Endothelial cell (in vitro differentiated cells): ENCODE measurements around the gene OR56B1. TPM values are rescaled to one million over a fixed set of nuclear protein-coding genes. Genes with fewer than 3 reads are reported as not detected.
A peak's percentile ranks its signal among the peaks of the same experiment; 100 is the strongest.
"Not testable (repeated sequence)": the region's sequence is repeated elsewhere in the genome, so short reads cannot be mapped to it uniquely, and the experiment has no call there.

Experiments
- DNase-seq: peaks from one replicate; pipeline ENCODE4 v3.0.0; 2021; ENCODE audit warnings: low spot score
- H3K27ac Mint-ChIP-seq: one replicate; pipeline ENCODE4 v1.8.0; 2021; ENCODE audit warnings: mixed read lengths, inconsistent platforms; ENCODE audit not compliant: unreplicated experiment
- H3K27me3 Mint-ChIP-seq: one replicate; pipeline ENCODE4 v1.8.0; 2021; ENCODE audit warnings: mild to moderate bottlenecking, moderate library complexity, mixed read lengths, inconsistent platforms; ENCODE audit not compliant: unreplicated experiment
- H3K36me3 Mint-ChIP-seq: one replicate; pipeline ENCODE4 v1.8.0; 2021; ENCODE audit warnings: mild to moderate bottlenecking, low read depth, mixed read lengths, inconsistent platforms; ENCODE audit not compliant: unreplicated experiment
- H3K4me1 Mint-ChIP-seq: one replicate; pipeline ENCODE4 v1.8.0; 2021; ENCODE audit warnings: mild to moderate bottlenecking, mixed read lengths, inconsistent platforms; ENCODE audit not compliant: unreplicated experiment
- H3K4me3 Mint-ChIP-seq: one replicate; pipeline ENCODE4 v1.8.0; 2021; ENCODE audit warnings: mild to moderate bottlenecking, mixed read lengths, inconsistent platforms; ENCODE audit not compliant: unreplicated experiment
- H3K9me3 Mint-ChIP-seq: one replicate; pipeline ENCODE4 v1.8.0; 2021; ENCODE audit warnings: mixed read lengths, inconsistent platforms; ENCODE audit not compliant: unreplicated experiment
- CTCF ChIP-seq: fragments of 200-600 bp; sonication (generic); IDR thresholded peaks from one replicate; pipeline ENCODE4 v1.5.0; 2021; ENCODE audit warnings: antibody characterized with exemption; ENCODE audit not compliant: unreplicated experiment
- total RNA-seq: library from RNA; stranded (reverse); fragmentation: NEBNext Ultra II Directional; extraction: Animal tissue kit (Norgen Biotek cat#: 25700); gene quantifications from one replicate; pipeline ENCODE4 v1.2.1, GENCODE V29; 2021; ENCODE audit not compliant: unreplicated experiment

The OR56B1 gene
- total RNA-seq, 1 donor from 2014 or later = not detected

GRCh38 chr11:5712507-5712906, 23.7 kb upstream of the OR56B1 start:
- Mint-ChIP-seq H3K4me1 (peaks cover 6% of the 10 kb centered on the region), H3K36me3 (peaks cover 14% of the 10 kb centered on the region), H3K27ac (no peak overlapping the region), H3K4me3 (no peak overlapping the region), H3K27me3 (no peaks in the 10 kb centered on the region), H3K9me3 (no peaks in the 10 kb centered on the region)
- TF ChIP-seq CTCF = peak; percentile 59
- no peak for DNase-seq

- Mint-ChIP-seq H3K4me1 (peaks cover 6% of the 10 kb centered on the region), H3K27ac (peak overlapping the region; percentile 82), H3K9me3 (no peaks in the 10 kb centered on the region), H3K36me3 (peaks cover 18% of the 10 kb centered on the region), H3K4me3 (no peak overlapping the region), H3K27me3 (peaks cover 1% of the 10 kb centered on the region)
- TF ChIP-seq CTCF = no peak
- DNase-seq = no peak
Observed at GRCh38 chr11:5713695-5714094, 22.6 kb upstream of the OR56B1 start.

- not testable (repeated sequence) for DNase-seq, H3K9me3 Mint-ChIP-seq, H3K4me1 Mint-ChIP-seq, H3K27me3 Mint-ChIP-seq, H3K27ac Mint-ChIP-seq
- H3K4me3 Mint-ChIP-seq = peak overlapping the region; percentile 62
- peaks cover 30% of the 10 kb centered on the region for H3K36me3 Mint-ChIP-seq
Observed at GRCh38 chr11:5716518-5716917, 19.7 kb upstream of the OR56B1 start.

GRCh38 chr11:5719703-5720495, 16.3 kb upstream of the OR56B1 start:
- Mint-ChIP-seq H3K27me3 (peaks cover 1% of the 10 kb centered on the region), H3K4me3 (peak overlapping the region; percentile 54), H3K27ac (no peak overlapping the region), H3K9me3 (no peaks in the 10 kb centered on the region), H3K4me1 (peaks cover 4% of the 10 kb centered on the region), H3K36me3 (peaks cover 35% of the 10 kb centered on the region)
- no peak for TF ChIP-seq CTCF
- no peak for DNase-seq

GRCh38 chr11:5722622-5723021, 13.6 kb upstream of the OR56B1 start:
- Mint-ChIP-seq H3K27me3 (peaks cover 6% of the 10 kb centered on the region), H3K36me3 (peaks cover 35% of the 10 kb centered on the region), H3K27ac (no peak overlapping the region), H3K4me1 (peaks cover 7% of the 10 kb centered on the region), H3K9me3 (no peaks in the 10 kb centered on the region), H3K4me3 (no peak overlapping the region)
- no peak for TF ChIP-seq CTCF
- DNase-seq = no peak
